A549 treated with CpdA at 1 μM for 4 hours (cell line): ENCODE data around the gene SUPT5H. TPM values are rescaled to one million over a fixed set of nuclear protein-coding genes. Genes with fewer than 3 reads are reported as not detected.

Experiments
- total RNA-seq: library from RNA; stranded (reverse); fragments of 200-300 nt; extraction: Qiagen RNA extraction; gene quantifications from 5 replicates; pipeline ENCODE4 v1.2.3, GENCODE V29; 2022; ENCODE audit warnings: low read depth

Gene SUPT5H
- 177 to 208 TPM (median 191 TPM) in 5 replicates for total RNA-seq

GRCh38 chr19:39445196-39446111, at the start of gene SUPT5H:
TSS of gene SUPT5H (plus strand) at chr19:39445582. CDS start at chr19:39445891, 309 bp downstream.

GRCh38 chr19:39406656-39407409, 38.5 kb upstream of the SUPT5H start, which contains the start of gene ZFP36:
TSS of gene ZFP36 (plus strand) at chr19:39406847. CDS start at chr19:39406905, 58 bp downstream.

GRCh38 chr19:39412100-39412866, 33.1 kb upstream of the SUPT5H start, which contains the start of gene PLEKHG2:
TSS of gene PLEKHG2 (plus strand) at chr19:39412669. CDS start at chr19:39414087, 1,418 bp downstream.

GRCh38 chr19:39435499-39436349, 9.7 kb upstream of the SUPT5H start, which contains the start of gene RPS16:
TSS of gene RPS16 (minus strand) at chr19:39435949. CDS start at chr19:39435895, 54 bp downstream.

GRCh38 chr19:39480337-39481228, 35.2 kb downstream of the SUPT5H start, which contains the start of gene TIMM50:
TSS of gene TIMM50 (plus strand) at chr19:39480838. CDS start at chr19:39480854, 16 bp downstream.

GRCh38 chr19:39498798-39499642, 53.6 kb downstream of the SUPT5H start, which contains the start of gene DLL3:
TSS of gene DLL3 (plus strand) at chr19:39498947. CDS start at chr19:39498975, 28 bp downstream.

GRCh38 chr19:39514840-39515550, 69.6 kb downstream of the SUPT5H start, which contains the start of gene SELENOV:
TSS of gene SELENOV (plus strand) at chr19:39515139. CDS start at chr19:39515213, 74 bp downstream.

Other genes starting within 250 kb of the SUPT5H start
- 1.4 to 2.0 TPM (median 1.8 TPM) in 5 replicates for gene NCCRP1, start 248.6 kb upstream of the SUPT5H start, total RNA-seq
- gene SYCN, start 241.3 kb upstream of the SUPT5H start, total RNA-seq = not detected in 5 replicates
- gene IFNL3, start 200.6 kb upstream of the SUPT5H start, total RNA-seq = not detected in 5 replicates
- not detected in 5 replicates for gene IFNL4, start 196.7 kb upstream of the SUPT5H start, total RNA-seq
- not detected in 5 replicates for gene IFNL2, start 177.2 kb upstream of the SUPT5H start, total RNA-seq
- 0.06 to 0.23 TPM in 2 of 5 replicates, not detected in the others for gene IFNL1, start 149.2 kb upstream of the SUPT5H start, total RNA-seq
- gene LRFN1, start 124.7 kb upstream of the SUPT5H start, total RNA-seq = 8.7 to 14.4 TPM (median 12.9 TPM) in 5 replicates
- 0.27 to 0.56 TPM (median 0.34 TPM) in 3 of 5 replicates, not detected in the others for gene GMFG, start 109.5 kb upstream of the SUPT5H start, total RNA-seq
- 127 to 187 TPM (median 179 TPM) in 5 replicates for gene SAMD4B, start 103.2 kb upstream of the SUPT5H start, total RNA-seq
- 68.3 to 76.1 TPM (median 72.8 TPM) in 5 replicates for gene PAF1, start 54.5 kb upstream of the SUPT5H start, total RNA-seq
- 61.4 to 66.4 TPM (median 62.4 TPM) in 5 replicates for gene MED29, start 54.2 kb upstream of the SUPT5H start, total RNA-seq
- gene ZFP36, start 38.7 kb upstream of the SUPT5H start, total RNA-seq = 43.4 to 72.0 TPM (median 54.4 TPM) in 5 replicates
- 41.8 to 59.3 TPM (median 48.4 TPM) in 5 replicates for gene PLEKHG2, start 32.9 kb upstream of the SUPT5H start, total RNA-seq
- gene RPS16, start 9.6 kb upstream of the SUPT5H start, total RNA-seq = 5,936 to 7,509 TPM (median 7,147 TPM) in 5 replicates
- gene TIMM50, start 35.3 kb downstream of the SUPT5H start, total RNA-seq = 168 to 225 TPM (median 213 TPM) in 5 replicates
- 7.7 to 11.3 TPM (median 10.4 TPM) in 5 replicates for gene DLL3, start 53.4 kb downstream of the SUPT5H start, total RNA-seq
- not detected in 5 replicates for gene SELENOV, start 69.6 kb downstream of the SUPT5H start, total RNA-seq
- gene EID2B, start 87.3 kb downstream of the SUPT5H start, total RNA-seq = 5.9 to 9.3 TPM (median 7.5 TPM) in 5 replicates
- gene EID2, start 94.6 kb downstream of the SUPT5H start, total RNA-seq = 34.9 to 49.9 TPM (median 42.7 TPM) in 5 replicates
- not detected in 5 replicates for gene LGALS13, start 156.9 kb downstream of the SUPT5H start, total RNA-seq
- gene LGALS16, start 210.3 kb downstream of the SUPT5H start, total RNA-seq = not detected in 5 replicates